Measurements from ENCODE around the gene ELL2.
"Not testable (repeated sequence)": the region's sequence is repeated elsewhere in the genome, so short reads cannot be mapped to it uniquely, and the experiment has no call there.

The ELL2 gene

GRCh38 chr5:95871146-95871806 is 90.4 kb downstream of the ELL2 start:
- H3K4me3 ChIP-seq (ENCODE audit: low read depth, low read length) = no peak overlapping the region
- TF ChIP-seq, protein P1, sequence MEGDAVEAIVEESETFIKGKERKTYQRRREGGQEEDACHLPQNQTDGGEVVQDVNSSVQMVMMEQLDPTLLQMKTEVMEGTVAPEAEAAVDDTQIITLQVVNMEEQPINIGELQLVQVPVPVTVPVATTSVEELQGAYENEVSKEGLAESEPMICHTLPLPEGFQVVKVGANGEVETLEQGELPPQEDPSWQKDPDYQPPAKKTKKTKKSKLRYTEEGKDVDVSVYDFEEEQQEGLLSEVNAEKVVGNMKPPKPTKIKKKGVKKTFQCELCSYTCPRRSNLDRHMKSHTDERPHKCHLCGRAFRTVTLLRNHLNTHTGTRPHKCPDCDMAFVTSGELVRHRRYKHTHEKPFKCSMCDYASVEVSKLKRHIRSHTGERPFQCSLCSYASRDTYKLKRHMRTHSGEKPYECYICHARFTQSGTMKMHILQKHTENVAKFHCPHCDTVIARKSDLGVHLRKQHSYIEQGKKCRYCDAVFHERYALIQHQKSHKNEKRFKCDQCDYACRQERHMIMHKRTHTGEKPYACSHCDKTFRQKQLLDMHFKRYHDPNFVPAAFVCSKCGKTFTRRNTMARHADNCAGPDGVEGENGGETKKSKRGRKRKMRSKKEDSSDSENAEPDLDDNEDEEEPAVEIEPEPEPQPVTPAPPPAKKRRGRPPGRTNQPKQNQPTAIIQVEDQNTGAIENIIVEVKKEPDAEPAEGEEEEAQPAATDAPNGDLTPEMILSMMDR (IDR thresholded peaks at IDR 0.05; ENCODE audit: low read depth, low read length) = no peak

GRCh38 chr5:95870105-95870672 is 91.5 kb downstream of the ELL2 start:
- H3K4me3 ChIP-seq (ENCODE audit: low read depth, low read length) = no peak overlapping the region
- TF ChIP-seq, protein P1 (IDR thresholded peaks at IDR 0.05; ENCODE audit: low read depth, low read length) = no peak

DNA sequence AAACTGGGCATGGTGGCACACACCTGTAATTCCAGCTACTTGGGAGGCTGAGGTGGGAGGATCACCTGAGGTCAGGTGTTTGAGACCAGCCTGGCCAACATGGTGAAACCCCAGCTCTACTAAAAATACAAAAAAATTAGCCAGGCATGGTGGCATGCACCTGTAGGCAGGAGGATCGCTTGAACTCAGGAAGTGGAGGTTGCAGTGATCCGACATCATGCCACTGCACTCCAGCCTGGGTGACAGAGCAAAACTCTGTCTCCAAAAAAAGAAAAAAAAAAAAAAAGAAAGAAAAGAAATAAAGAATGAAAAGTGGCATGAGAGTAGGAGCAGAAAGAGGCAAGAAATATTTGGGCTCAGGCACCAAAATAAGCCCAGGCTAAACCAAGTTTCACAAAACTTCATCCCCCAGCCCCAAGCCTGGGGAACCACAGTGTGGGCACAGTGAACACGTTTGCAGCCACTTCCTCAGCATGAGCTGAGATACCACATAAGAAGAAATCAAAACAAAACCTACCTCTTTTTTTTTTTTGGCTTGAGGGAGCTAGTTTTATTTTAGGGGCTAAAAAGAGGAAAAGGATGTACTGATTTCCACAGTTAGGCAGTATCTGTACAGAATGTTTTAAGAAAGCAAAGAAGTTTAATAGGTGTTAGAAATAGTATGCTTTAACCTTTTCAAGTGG is 92.3 kb downstream of the ELL2 start:
- not testable (repeated sequence) for H3K4me3 ChIP-seq (ENCODE audit: low read depth, low read length)

- TF ChIP-seq, protein P1 (IDR thresholded peaks at IDR 0.05; ENCODE audit: low read depth, low read length) = no peak
- H3K4me3 ChIP-seq (ENCODE audit: low read depth, low read length) = no peak overlapping the region
These were observed 93.5 kb downstream of the ELL2 start for GRCh38 chr5:95868136-95868535.

- TF ChIP-seq, protein P1 (IDR thresholded peaks at IDR 0.05; ENCODE audit: low read depth, low read length) = no peak
- H3K4me3 ChIP-seq (ENCODE audit: low read depth, low read length) = no peak overlapping the region
These were observed 95.1 kb downstream of the ELL2 start for GRCh38 chr5:95866435-95867040.

DNA sequence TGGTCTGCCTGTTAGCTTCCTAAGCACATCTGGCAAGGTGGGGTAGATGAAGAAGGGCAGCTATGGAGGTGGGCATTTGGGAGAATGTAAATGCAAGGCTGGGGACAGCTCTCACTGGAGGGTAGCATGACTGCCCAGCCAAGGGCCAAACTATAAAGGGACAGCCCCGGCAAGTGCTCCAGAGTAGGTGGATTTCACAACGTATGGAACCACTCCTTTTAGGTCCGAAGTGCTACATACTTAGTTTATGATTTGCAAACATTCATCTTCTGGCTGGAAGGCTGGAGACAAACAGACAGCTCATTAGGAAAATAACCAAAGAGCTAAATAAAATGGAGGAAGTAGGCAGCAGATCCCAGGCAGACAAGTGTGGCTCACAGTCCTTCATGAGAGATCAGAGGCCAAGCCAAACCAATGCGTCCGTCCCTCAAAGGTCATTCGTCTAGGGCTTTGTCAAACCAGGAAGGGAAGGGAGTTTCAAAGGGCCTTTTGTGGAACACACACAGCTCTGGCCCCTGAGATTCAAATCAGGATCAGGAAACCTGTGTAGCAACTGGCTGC is 96.6 kb downstream of the ELL2 start:
- TF ChIP-seq, protein P1 (IDR thresholded peaks at IDR 0.05; ENCODE audit: low read depth, low read length) = no peak
- no peak overlapping the region for H3K4me3 ChIP-seq (ENCODE audit: low read depth, low read length)

GRCh38 chr5:95864456-95864855 is 97.2 kb downstream of the ELL2 start:
- H3K4me3 ChIP-seq (ENCODE audit: low read depth, low read length) = no peak overlapping the region
- TF ChIP-seq, protein P1 (IDR thresholded peaks at IDR 0.05; ENCODE audit: low read depth, low read length) = no peak

Measured in WI38 (cell line).